Right kidney (tissue), 1 donor: Measurements from ENCODE around the gene RASSF3.

Source experiments
- DNase-seq: peaks from one replicate; pipeline ENCODE4 v3.0.0-alpha.2; 2016

RASSF3 gene

DNA sequence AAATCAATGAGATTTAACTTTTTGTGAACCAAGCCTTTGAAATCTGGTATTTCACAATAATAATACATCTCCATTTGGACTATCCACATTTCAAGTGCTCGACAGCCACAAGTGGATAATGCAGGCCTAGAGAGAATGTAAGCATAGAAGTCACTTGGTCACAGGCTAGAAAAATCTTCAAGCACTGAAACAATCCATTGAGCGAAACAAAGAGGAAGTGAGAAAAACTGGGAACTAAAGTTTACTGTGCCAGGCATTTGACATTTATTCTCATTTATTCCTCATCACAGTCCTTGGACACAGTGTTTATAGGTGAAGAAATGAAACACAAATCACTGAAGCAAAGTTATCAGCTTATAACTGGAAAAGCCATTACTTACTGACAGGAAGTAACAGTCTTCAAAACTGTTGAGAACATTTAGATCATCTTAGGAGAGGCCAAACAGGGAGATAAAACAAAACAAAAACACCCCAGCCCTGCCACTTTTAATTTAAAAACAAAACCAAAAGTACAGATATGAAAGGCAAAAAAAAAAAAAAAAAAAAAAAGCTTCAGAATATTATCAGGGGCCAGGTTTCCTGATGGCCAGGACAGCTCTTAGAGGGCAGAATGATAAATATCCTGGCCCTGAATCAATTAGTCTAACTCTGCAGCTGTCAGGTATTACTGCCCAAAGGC is 119.8 kb downstream of the RASSF3 start:
- no peak for DNase-seq

DNA sequence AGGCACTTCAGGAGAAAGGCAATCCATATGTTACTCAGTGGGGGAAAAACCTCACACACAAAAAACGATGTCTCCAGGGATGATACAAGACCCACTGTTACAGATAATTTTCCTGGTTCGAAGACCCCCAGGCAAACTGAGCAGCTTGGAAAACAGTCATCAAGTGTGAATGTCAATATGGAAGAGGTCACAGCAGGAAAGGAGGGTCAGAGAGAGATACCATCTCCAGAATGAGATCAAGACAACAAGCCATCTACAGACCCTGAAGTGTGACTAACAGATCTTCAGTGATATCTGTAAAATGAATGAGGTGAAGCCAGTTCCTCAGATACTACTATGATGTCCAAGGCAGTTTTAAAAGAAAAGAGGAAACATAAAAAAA is 120.3 kb downstream of the RASSF3 start:
- no peak for DNase-seq

DNA sequence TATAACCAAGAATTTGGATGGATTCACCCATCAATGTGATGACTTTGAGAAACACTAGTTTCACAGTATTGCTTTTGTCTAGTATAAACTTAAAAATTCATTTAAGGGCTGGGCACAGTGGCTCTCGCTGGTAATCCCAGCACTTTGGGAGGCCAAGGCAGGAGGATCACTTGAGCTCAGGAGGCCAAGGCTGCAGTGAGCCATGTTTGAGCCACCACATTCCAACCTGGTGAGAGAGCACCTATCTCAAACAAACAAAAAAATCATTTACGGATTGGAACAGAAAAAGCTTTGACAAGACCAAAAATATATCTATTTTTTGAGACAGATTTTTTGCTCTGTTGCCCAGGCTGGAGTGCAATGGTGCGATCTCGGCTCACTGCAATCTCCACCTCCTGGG is 121.4 kb downstream of the RASSF3 start:
- DNase-seq, result no peak

DNA sequence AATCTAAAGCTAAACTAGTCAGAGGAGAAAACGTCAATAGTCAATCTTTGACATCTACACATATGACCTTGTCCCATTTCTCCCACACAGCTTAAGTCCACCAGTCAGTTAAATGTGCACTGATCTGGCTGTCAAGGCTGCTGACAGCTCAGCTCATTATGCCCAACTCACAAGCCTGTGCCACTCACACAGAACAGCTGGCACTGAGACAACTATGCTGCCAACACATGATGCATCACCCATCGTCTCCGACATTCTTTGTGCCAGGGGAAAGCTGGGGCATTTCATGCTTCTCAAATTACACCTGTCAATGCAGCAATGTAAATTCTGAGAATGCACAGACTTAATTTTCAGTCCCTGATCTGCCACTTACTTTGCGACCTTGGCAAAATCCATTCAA is 123.6 kb downstream of the RASSF3 start:
- no peak for DNase-seq

DNA sequence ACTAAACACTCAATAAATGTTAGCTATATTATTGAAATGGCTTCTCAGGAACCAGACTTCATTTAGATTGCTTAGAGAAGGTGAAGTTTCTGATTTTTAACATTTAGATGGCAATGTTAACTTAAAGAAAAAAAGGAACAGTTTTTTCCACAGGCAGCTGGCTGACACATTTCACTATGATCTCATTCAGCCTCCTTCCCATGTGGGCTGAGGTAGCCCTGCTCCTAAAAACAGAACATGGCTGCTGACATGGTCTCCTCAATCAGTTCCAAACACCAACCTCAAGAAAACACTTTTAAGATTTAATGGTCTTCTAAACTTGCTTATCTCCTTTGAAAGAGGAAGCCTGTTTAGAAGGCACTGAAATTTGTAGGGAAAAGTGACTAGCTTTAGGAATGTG is 125.1 kb downstream of the RASSF3 start:
- DNase-seq, result no peak

DNA sequence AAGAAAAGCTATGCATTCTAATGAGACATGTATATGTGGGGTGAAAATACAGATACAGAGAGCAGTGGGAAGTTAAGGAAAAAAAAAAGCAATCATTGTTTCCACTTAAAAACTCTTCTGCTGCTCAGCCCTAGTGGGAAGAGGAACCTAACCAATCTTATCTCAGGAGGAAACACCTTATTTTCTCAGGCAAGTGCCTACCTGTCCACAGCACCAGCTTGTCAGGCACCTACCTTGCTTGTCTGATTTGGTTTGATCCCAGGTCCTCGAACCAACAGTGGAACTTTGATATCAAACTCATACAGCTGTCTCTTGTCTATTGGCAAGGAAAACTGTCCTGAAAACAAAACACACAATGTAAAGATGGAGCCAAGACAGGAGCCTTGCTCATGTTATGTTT is 126.5 kb downstream of the RASSF3 start:
- DNase-seq, result no peak

DNA sequence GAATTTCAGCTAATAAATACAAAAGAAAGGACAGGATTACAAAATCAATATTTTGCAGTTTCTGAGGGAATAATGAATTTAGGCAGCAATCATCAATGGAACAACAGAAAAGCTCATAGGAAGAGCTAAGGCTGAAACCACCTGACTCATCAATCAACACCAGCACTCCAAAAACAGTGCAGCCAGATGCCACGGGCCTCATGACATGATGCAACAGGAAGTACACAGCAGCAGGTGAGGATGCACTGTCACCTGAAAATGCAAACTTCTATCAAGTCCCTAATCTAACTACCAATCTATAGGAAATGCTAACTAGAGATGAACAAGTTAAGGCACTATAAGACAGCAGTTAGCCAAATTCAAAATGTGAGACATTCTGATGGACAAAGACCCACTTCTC is 127.2 kb downstream of the RASSF3 start:
- DNase-seq, result no peak

DNA sequence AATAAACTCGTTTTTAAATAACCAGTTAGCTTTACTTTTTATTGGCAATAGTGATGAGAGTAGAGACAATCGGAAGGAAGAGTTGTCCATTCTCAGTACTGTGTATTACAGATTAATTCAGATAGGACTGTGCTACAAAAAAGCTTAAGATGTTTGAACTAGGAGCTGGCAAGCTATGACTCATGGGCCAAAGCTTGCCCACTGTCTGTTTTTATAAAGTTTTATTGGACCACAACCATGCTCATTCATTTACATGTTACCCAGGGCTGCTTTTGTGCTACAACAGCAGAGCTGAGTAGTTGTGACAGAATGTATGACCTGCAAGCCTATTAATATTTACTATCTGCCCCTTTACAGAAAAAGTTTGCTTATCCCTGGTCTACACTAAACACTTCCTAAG is 129.5 kb downstream of the RASSF3 start:
- no peak for DNase-seq

DNA sequence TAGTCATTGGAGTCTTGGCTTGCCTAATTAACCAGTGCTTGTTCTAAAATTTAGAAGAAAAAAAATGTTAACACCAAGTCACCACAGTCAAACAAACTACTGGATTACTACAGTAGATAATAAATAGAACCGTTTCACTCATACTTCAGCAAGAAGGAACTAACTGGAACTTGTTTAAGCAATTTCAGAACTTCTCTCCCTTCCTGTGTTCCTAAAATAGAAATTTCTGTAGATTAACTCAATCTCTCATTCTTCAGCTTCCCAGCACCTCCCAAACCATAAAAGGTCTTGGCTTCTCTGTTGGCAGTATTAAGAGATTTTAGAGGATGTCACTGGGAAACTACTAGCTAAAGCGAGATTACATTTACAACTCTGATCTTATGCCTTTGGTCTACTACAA is 130.4 kb downstream of the RASSF3 start:
- no peak for DNase-seq

DNA sequence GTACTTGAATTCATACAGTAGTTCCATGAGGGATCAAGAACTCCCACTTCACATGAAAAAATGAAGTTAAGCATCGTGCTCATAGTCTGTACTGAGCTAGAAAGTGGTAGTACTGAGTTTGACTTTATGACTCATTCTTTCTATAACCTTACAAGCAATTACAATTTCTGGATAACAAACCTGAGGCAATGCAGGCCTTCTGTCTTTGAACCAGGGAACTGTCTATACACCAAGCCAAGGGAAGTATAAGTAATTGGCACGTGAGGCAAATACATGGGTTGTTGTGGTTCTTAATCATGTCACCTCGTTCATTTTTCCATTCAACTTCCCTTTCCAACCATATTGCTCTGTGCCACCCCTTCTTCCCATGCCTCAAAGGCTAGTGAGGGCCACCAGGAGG is 132.1 kb downstream of the RASSF3 start:
- DNase-seq, result no peak

DNA sequence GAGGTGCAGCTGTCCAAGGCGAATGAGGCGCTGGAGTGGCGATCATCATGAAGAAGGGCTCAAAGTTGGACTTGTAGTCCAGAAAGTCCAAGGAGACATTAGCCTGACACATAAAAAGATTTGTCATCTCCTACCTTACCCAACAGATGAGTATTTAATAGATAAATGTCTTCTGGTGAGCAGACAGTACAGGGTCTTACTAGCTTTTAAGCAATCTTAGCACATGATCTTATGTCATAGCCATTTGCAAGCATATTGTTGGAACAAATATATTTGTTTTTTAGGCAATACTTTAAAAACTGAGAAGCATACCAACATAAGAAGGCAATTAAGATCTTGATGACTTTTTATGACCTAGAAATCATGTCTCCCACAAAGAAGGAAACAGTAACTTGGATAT is 132.9 kb downstream of the RASSF3 start:
- no peak for DNase-seq

DNA sequence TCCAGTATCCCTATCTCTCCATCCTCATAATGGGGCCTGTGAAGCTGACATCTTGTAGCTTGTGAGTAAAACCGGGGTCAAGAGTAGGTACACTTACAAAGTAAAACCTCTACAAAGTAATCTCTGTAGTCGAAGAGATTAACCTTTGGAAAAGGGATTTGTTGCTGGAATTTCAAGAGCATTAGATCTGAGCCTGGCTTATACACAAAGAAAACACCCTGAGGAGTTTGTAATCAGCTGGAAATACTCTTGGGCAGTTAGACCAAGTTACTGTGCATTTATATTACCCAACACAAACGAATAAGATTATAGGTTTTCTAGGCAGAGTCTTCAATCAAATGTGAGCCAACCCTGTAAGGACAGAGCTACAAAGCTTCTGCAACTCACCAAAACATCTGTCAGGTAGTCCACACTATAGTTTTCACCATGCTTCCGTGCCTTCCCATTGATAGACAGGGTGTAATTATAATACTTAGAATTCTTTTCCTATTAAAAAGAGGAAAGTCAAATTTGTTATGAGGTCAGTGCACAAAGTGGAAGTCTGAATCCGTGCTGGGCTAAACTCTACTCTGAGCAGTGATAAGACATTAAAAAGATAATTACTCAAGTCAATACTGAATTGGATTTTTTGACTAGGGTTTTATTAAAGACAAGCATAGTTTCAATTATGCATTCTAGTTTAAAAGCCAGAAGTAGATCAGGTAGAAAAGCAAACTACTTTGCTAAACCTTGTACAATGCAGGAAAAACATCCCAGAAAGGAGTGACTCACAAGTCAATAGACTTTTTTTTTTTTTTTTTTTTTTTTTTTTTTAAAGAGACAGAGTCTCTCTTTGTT is 134.3 kb downstream of the RASSF3 start:
- DNase-seq, result no peak

DNA sequence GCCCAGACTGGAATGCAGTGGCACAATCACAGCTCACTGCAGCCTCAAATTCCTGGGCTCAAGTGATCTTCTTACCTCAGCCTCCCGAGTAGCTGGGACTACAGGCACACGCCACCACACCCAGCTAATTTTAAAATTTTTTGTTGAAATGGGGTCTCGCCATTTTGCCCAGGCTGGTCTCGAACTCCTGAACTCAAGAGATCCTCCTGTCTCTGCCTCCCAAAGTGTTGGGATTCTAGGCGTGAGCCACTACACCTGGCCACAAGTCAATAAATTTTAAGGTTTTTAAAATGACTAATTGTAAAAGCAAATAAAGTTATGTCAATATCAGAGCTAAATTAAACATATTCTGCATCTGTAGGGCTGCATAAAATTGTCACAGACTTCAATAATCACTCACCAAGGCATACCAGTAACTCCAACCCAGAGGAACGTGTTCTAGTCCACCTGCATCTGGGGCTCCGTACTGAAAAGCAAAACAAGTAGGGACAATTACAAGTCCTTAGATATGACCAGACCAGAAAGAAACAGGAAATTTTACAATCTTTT is 135.0 kb downstream of the RASSF3 start:
- no peak for DNase-seq

DNA sequence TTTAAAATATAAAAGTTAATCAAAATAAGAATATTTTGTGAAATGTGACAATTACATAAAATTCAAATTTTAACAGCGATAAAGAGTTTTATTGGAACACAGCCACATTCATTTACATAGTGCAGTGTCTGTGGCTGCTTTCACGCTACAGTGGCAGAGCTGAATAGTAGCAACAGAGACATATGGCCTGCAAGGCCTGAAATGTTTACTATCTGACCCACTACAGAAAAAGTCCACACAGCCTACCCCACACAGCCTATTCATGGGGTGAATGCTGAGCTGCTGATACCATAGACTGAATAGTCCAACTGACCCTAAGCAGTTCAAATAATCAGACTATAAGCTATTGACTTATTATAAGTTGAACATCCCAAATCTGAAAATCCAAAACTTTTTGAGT is 135.7 kb downstream of the RASSF3 start:
- no peak for DNase-seq

DNA sequence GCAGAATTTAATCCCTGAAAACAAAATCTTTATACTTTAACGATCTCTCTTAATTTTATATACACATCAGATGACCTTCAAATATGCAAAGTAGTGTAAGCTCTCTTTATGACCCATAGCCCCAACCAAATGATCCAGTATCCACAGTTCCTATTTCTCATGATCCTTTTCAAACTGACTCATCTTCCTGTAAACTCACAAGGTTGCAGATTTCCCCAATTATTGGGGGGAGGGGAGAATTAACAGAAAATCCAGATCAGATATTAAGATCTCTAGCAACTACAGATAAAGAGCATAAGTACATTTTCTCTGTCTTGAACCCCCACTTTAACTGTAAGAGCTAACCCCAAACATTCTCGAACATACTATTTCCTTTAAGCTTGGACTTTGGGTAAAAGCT is 136.4 kb downstream of the RASSF3 start:
- no peak for DNase-seq
